NCI-H2029 treated with DMSO at 0.1 percent for 48 hours (cell line): ENCODE results near the gene LEPROT.

Source experiments
- DNase-seq: peaks from one replicate; lab custom pipeline; 2025; lab: John Stamatoyannopoulos, UW

LEPROT gene

GRCh38 chr1:65412256-65412983 is 8.0 kb upstream of the LEPROT start:
- DNase-seq, result no peak

- no peak for DNase-seq
Measured at GRCh38 chr1:65412984-65413375, 7.5 kb upstream of the LEPROT start.

DNA sequence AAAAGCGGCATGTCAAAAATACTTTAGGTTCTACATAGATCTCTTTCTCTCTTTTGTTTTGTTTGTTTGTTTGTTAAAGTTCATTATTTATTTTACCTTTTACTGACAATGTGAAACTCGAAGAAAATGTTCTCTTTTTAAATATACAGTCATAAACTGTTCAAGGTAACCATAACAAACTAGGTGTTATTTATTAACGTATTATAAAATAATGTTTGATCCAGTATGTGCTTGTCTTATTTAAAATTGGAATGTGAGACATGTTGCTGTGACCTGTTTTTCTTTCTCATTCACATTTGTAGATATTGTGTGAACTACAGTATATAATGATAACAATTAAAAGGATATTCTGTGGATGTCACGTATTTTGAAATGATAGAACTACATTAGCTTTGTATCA is 5.9 kb upstream of the LEPROT start:
- DNase-seq, result no peak

DNA sequence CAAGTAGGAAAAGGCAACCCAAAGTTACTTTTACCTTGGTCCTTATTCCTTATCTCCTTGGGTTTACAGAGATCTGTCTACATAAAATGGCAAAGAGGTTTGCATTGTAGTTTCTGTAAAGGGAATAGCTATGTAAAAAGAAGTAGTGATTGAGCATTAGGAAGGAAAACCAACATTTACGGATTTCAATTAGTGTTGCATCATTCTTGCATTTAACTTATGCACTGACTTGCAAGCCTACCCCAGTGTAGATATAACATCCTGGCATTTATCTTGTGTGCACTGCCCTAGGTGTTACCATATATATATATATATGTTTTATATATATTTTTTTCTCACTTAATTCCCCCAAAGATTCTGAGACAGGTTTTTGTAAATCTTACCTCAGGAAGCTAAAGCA is 3.7 kb upstream of the LEPROT start:
- no peak for DNase-seq

GRCh38 chr1:65417729-65418128 is 2.7 kb upstream of the LEPROT start:
- DNase-seq, result no peak

DNA sequence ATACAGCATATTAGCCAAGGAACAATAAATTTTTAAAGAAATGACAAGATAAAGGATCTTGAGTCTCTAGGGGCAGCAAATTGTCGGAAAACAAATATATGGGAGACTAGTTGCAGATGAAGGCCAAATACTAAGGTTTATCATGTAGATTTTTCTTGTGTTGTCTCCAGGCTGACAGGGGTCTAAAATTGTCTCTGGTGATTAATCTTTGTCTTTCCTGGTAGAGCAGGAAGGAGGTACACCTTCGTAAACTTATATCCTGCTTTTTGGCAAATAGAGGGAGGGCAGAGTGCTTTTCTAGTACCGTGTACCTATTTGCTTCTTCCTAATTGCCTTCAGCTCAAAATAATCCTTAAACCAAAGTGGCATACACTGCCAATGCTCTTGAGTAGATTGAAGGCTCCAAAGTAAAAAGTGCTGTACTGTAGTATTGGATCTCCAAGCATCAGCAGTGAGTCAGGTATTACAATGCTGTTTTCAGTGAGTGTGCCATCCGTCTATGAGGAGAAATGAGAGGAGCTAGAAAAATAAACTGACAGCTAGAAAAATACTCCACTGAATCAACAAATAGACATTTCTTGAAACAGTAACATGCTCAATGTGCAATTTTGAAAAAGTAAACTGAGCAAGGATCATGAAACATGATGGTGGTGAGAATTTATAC is 1.8 kb upstream of the LEPROT start:
- DNase-seq, result no peak

GRCh38 chr1:65419681-65420589 is 533 bp upstream of the LEPROT start:
- DNase-seq, result peak; percentile 94

GRCh38 chr1:65421351-65422025 is 1.0 kb downstream of the LEPROT start:
- no peak for DNase-seq

DNA sequence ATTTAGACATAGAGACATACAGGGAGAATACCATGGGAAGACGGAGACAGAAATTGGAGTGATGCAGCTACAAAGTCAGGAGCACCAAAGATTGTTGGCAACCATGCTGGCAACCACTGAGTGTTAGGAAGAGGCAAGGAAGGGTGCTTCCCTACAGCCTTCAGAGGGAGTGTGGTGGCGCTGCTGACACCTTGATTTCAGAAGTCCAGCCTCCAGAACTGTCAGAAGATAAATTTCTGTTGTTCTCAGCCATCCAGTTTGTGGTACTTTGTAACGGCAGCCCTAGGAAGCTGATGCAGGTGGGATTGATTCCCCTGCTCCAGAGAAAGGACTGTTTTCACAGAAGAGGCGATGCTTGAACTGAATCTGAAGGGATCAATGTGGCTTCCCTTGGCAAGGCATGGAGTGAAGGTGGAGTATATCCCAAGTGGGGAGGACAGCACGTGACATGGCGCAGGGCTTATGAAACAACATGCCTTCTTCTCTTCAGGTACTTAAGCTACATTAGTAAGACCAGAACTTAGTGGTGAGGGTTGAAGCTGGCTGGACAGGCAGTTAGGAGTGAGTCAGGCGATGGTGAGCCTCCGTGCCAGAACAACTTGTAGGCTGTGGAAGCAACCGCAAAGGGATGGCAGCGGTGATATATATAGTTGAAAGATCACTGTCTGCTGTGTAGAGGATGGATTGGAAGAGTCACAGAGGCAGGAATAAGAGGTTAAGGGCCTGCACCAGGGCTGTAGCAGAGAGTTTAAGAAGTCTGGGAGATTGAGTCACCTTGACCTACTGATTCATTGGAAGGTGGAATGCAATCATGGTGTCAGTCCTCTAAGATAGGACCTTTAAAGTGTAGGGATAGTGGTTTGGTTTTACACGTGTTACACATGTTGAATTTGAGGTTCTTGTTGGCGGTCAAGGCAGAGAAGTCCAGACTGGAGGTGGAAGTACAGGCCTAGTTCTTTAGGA is 2.1 kb downstream of the LEPROT start:
- DNase-seq, result no peak

GRCh38 chr1:65423884-65424572 is 3.6 kb downstream of the LEPROT start:
- DNase-seq, result no peak

DNA sequence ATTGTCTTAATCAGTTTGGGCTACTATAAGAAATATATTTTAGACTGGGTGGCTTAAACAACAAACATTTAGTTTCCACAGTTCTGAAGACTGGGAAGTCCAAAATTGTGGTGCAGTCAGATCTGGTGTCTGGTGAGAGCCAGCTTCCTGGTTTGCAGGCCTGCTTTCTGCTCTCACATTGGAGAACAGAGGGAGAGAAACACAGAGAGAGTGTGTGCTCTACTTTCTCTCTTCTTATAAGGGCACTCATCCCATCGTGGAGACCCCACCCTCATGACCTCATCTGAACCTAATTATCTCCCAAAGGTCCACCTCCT is 4.1 kb downstream of the LEPROT start:
- no peak for DNase-seq

GRCh38 chr1:65425006-65425405 is 4.5 kb downstream of the LEPROT start:
- DNase-seq, result no peak

- no peak for DNase-seq
Measured at GRCh38 chr1:65425697-65426096, 5.2 kb downstream of the LEPROT start.

DNA sequence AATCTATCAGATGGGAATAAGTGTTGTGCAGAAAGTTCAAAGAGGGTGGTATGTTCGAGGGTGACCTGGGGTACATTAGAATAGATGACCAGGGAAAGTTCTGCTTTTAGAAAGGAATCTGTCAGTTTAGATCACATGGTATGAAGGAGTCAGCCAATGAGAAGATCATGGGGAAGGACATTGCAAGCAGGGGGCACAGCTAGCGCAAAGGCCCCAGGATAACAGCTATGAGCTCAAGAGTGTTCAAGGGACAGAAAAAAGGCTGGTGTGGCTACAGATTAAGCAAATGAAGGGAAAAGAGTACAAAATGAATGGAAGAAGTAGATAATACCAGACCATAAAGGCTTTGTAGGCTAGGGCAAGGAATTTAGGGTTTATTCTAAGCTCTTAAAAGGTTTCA is 8.6 kb downstream of the LEPROT start:
- no peak for DNase-seq

- DNase-seq, result no peak
Measured at GRCh38 chr1:65429806-65430205, 9.3 kb downstream of the LEPROT start.

DNA sequence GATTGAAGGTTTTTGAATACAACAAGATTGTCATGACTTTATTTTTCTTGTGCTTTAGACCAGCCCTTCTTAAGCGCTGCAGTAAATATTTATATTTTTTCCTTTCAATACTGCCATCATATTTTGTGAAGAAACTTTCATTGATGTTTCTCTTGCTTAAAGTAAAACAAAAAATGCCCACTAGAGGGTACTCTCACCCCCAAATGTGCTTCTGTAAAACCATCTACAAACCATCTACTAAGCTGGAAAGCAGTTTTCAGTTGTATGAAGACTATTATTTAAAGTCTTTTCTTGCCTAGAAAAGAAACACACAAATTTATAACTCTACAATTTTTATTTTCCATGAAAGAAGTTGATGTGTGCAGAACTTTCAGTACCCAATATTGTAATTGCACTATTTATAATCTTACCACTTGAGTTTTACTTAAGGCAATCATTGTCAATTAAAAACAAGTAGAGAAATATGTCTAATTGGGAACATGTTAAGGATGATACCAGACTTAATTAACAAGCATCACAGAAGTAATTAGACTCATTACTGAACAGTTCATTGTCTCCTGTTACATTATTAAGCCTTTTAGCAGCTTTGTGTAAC is 10.7 kb downstream of the LEPROT start:
- DNase-seq, result peak; percentile 47

GRCh38 chr1:65432918-65433317 is 12.4 kb downstream of the LEPROT start:
- DNase-seq, result no peak

- no peak for DNase-seq
Measured at GRCh38 chr1:65434255-65434654, 13.8 kb downstream of the LEPROT start.

DNA sequence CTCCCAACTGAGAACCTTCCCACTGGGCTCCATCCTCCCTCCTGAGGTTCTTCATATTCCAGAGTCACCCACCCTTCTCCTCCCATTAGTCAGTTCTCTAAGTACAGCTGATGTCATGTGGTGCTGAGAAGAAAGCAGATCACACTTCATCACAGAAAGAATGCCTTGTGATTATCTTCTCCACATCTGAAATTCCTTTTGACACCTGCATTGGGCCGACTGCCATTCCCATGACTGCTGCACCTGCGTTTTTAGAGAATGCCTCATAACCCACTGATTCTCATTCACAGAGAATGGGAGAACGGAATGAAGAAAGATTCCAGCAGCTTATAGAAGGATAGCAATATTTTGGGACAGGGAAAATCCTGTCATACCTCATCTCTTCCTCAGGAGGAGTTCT is 14.3 kb downstream of the LEPROT start:
- no peak for DNase-seq

- DNase-seq, result no peak
Measured at GRCh38 chr1:65435987-65436386, 15.5 kb downstream of the LEPROT start.
